Type B pancreatic cell (in vitro differentiated cells): ENCODE results near the gene ZNF790. TPM values are rescaled to one million over a fixed set of nuclear protein-coding genes. Genes with fewer than 3 reads are reported as not detected.

ENCODE experiments used
- DNase-seq: peaks from one replicate; pipeline ENCODE4 v3.0.0; 2021; ENCODE audit warnings: mixed read lengths; ENCODE audit not compliant: unreplicated experiment; ENCODE audit errors: extremely low spot score
- H3K27ac Mint-ChIP-seq: 2 replicates; pipeline ENCODE4 v1.8.0; 2021; ENCODE audit warnings: mild to moderate bottlenecking, mixed read lengths
- H3K27me3 Mint-ChIP-seq: 2 replicates; pipeline ENCODE4 v1.8.0; 2021; ENCODE audit warnings: mixed read lengths
- H3K36me3 Mint-ChIP-seq: 2 replicates; pipeline ENCODE4 v1.8.0; 2021; ENCODE audit warnings: mixed read lengths
- H3K4me1 Mint-ChIP-seq: one replicate; pipeline ENCODE4 v1.8.0; 2021; ENCODE audit warnings: mixed read lengths; ENCODE audit not compliant: unreplicated experiment
- H3K4me3 Mint-ChIP-seq: 2 replicates; pipeline ENCODE4 v1.8.0; 2021; ENCODE audit warnings: mild to moderate bottlenecking, mixed read lengths
- H3K9me3 Mint-ChIP-seq: 2 replicates; pipeline ENCODE4 v1.8.0; 2021; ENCODE audit warnings: mixed read lengths
- CTCF ChIP-seq: fragments of 200-600 bp; sonication (generic); conservative IDR thresholded peaks from 2 replicates; pipeline ENCODE4 v1.5.0; 2021; ENCODE audit warnings: antibody characterized with exemption, mild to moderate bottlenecking
- total RNA-seq: library from RNA; stranded (reverse); gene quantifications from 2 replicates; pipeline ENCODE4 v1.2.1, GENCODE V29; 2021; ENCODE audit warnings: low replicate concordance

The ZNF790 gene
- total RNA-seq, 1 donor from 2014 or later: 10.1 TPM

GRCh38 chr19:36849701-36850558 is 11.7 kb upstream of the ZNF790 start:
- Mint-ChIP-seq H3K4me1 (no peaks in the 10 kb centered on the region), H3K4me3 (no peak overlapping the region), H3K27ac (no peak overlapping the region), H3K27me3 (no peaks in the 10 kb centered on the region), H3K9me3 (peaks cover 14% of the 10 kb centered on the region), H3K36me3 (peaks cover 32% of the 10 kb centered on the region)
- no peak for TF ChIP-seq CTCF
- peak; percentile 90 for DNase-seq

GRCh38 chr19:36847968-36848367 is 9.8 kb upstream of the ZNF790 start:
- Mint-ChIP-seq H3K9me3 (peaks cover 5% of the 10 kb centered on the region), H3K4me3 (peak overlapping the region; percentile 76), H3K27ac (no peak overlapping the region), H3K36me3 (peaks cover 27% of the 10 kb centered on the region), H3K27me3 (no peaks in the 10 kb centered on the region), H3K4me1 (no peaks in the 10 kb centered on the region)
- no peak for TF ChIP-seq CTCF
- no peak for DNase-seq

- no peak for TF ChIP-seq CTCF
- Mint-ChIP-seq H3K27ac (no peak overlapping the region), H3K4me3 (no peak overlapping the region), H3K36me3 (peaks cover 37% of the 10 kb centered on the region), H3K9me3 (peaks cover 12% of the 10 kb centered on the region), H3K27me3 (no peaks in the 10 kb centered on the region), H3K4me1 (no peaks in the 10 kb centered on the region)
- no peak for DNase-seq
These were observed 667 bp upstream of the ZNF790 start for GRCh38 chr19:36838784-36839324.

- no peaks in the 10 kb centered on the region for H3K4me1 Mint-ChIP-seq
- H3K27ac Mint-ChIP-seq: no peak overlapping the region
- H3K27me3 Mint-ChIP-seq: no peaks in the 10 kb centered on the region
- H3K4me3 Mint-ChIP-seq: no peak overlapping the region
- peaks cover 18% of the 10 kb centered on the region for H3K9me3 Mint-ChIP-seq
- no peak for TF ChIP-seq CTCF
- peaks cover 42% of the 10 kb centered on the region for H3K36me3 Mint-ChIP-seq
- no peak for DNase-seq
These were observed 846 bp downstream of the ZNF790 start for GRCh38 chr19:36837176-36837905.

- no peaks in the 10 kb centered on the region for H3K27me3 Mint-ChIP-seq
- TF ChIP-seq CTCF: no peak
- no peak for DNase-seq
These were observed 4.8 kb downstream of the ZNF790 start for GRCh38 chr19:36833430-36833829.

More at GRCh38 chr19:36833430-36833829, 4.8 kb downstream of the ZNF790 start:
- H3K4me3 Mint-ChIP-seq: no peak overlapping the region
- H3K36me3 Mint-ChIP-seq: peaks cover 58% of the 10 kb centered on the region
- no peaks in the 10 kb centered on the region for H3K4me1 Mint-ChIP-seq
- peaks cover 26% of the 10 kb centered on the region for H3K9me3 Mint-ChIP-seq
- no peak overlapping the region for H3K27ac Mint-ChIP-seq
